ENCODE measurements around the gene C9.

The C9 gene

GRCh38 chr5:39262981-39263380 is 101.3 kb downstream of the C9 start:
- H3K36me3 ChIP-seq (ENCODE audit: insufficient read depth), result no peaks in the 10 kb centered on the region
- peaks cover 41% of the 10 kb centered on the region for H3K4me1 ChIP-seq (ENCODE audit: low read depth, poor library complexity, severe bottlenecking)
- H3K4me2 ChIP-seq, result no peak overlapping the region
- H3K27ac ChIP-seq, result no peak overlapping the region
- no peaks in the 10 kb centered on the region for H3K79me2 ChIP-seq (ENCODE audit: insufficient read depth, low read depth)
- H3K9ac ChIP-seq, result no peak overlapping the region
- H3K4me3 ChIP-seq (IDR thresholded peaks at IDR 0.05; ENCODE audit: insufficient read depth, low read depth, low read length), result no peak overlapping the region
- H3K27me3 ChIP-seq (ENCODE audit: insufficient read depth, low read depth), result 0 out of 2 replicates have a peak, but pooled peaks cover 6% of the 10 kb centered on the region
- TF ChIP-seq CTCF (conservative IDR thresholded peaks at IDR 0.05; ENCODE audit: low read depth, low read length), result no peak
- no peaks in the 10 kb centered on the region for H4K20me1 ChIP-seq (ENCODE audit: insufficient read depth)
- H2AFZ ChIP-seq (ENCODE audit: low read depth), result no peak overlapping the region

DNA sequence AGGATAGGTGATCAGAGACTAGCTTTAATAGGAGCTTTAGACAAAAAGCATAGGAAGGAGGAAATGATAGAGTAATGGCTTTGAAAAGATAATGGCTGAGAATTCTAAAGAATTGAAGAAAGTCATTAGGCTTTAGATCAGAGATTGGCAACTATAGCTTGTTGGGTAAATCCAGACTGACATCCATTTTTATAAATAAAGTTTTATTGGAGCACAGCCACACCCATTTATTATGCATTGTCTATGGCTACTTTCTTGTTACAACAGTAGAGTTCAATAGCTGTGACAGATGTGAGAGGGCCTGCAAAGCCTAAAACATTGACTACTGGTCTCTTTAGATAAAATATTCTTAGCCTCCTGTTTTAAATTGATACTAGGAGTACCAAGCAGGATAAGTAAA is 104.2 kb downstream of the C9 start:
- Histone ChIP-seq H3K4me1 (ENCODE audit: low read depth, poor library complexity, severe bottlenecking) (peaks cover 58% of the 10 kb centered on the region), H3K27ac (no peak overlapping the region), H4K20me1 (ENCODE audit: insufficient read depth) (no peaks in the 10 kb centered on the region), H3K4me2 (no peak overlapping the region), H2AFZ (ENCODE audit: low read depth) (no peak overlapping the region), H3K36me3 (ENCODE audit: insufficient read depth) (no peaks in the 10 kb centered on the region), H3K4me3 (IDR thresholded peaks at IDR 0.05; ENCODE audit: insufficient read depth, low read depth, low read length) (no peak overlapping the region), H3K79me2 (ENCODE audit: insufficient read depth, low read depth) (no peaks in the 10 kb centered on the region), H3K9ac (no peak overlapping the region), H3K27me3 (ENCODE audit: insufficient read depth, low read depth) (0 out of 2 replicates have a peak, but pooled peaks cover 6% of the 10 kb centered on the region)
- no peak for TF ChIP-seq CTCF (conservative IDR thresholded peaks at IDR 0.05; ENCODE audit: low read depth, low read length)

- TF ChIP-seq CTCF (conservative IDR thresholded peaks at IDR 0.05; ENCODE audit: low read depth, low read length), result no peak
- H3K27ac ChIP-seq, result no peak overlapping the region
- H3K4me2 ChIP-seq, result peak overlapping the region; percentile 67; the same call in 1 of the 2 replicates
Measured at GRCh38 chr5:39257554-39257953, 106.7 kb downstream of the C9 start.

DNA sequence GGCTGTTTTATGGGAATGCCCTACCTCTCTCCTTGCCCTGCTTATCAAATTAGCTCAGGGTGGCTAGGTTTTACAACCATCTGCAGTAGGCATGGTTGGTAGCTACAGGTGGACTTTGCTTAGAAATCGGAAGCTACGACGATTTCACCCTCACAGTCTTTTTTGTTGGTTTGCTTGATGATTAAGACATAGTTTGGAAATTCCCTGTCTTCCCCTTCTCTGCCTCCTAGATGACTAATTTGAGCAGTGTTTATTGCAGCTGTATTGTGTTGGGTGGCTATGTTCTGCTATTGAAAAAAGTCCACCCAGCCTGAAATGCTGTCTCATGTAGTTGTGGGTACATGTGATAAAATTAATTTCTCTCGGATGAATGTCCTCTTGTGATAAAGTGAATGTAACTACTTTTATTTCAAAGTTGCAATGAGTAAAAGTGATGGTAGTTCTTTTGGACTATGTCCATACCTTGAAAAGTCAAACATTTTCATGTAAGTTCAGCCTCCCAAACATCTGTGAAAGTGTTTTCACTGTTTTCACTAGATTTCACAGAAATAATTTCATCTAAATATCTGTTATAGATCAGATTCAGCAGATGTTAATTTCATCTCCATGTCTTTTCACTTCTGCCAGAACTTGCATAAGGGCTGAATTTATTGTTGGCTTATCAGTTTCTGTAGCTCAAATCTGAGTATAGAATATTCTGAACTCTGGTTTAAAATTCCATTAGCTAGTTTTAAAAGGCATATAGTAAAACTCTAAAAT is 107.6 kb downstream of the C9 start:
- no peaks in the 10 kb centered on the region for H3K36me3 ChIP-seq (ENCODE audit: insufficient read depth)
- no peak for TF ChIP-seq CTCF (conservative IDR thresholded peaks at IDR 0.05; ENCODE audit: low read depth, low read length)
- peak overlapping the region; percentile 46; the same call in 1 of the 2 replicates for H3K27ac ChIP-seq
- H3K4me3 ChIP-seq (IDR thresholded peaks at IDR 0.05; ENCODE audit: insufficient read depth, low read depth, low read length), result no peak overlapping the region
- no peaks in the 10 kb centered on the region for H3K79me2 ChIP-seq (ENCODE audit: insufficient read depth, low read depth)
- H3K4me1 ChIP-seq (ENCODE audit: low read depth, poor library complexity, severe bottlenecking), result peaks cover 44% of the 10 kb centered on the region
- H3K4me2 ChIP-seq, result peak overlapping the region; percentile 67
- no peak overlapping the region for H3K9ac ChIP-seq
- no peak overlapping the region for H2AFZ ChIP-seq (ENCODE audit: low read depth)
- H3K27me3 ChIP-seq (ENCODE audit: insufficient read depth, low read depth), result no peaks in the 10 kb centered on the region
- H4K20me1 ChIP-seq (ENCODE audit: insufficient read depth), result no peaks in the 10 kb centered on the region

More at GRCh38 chr5:39257554-39257953, 106.7 kb downstream of the C9 start:
- Histone ChIP-seq H3K9ac (no peak overlapping the region), H3K79me2 (ENCODE audit: insufficient read depth, low read depth) (no peaks in the 10 kb centered on the region), H3K27me3 (ENCODE audit: insufficient read depth, low read depth) (0 out of 2 replicates have a peak, but pooled peaks cover 3% of the 10 kb centered on the region), H2AFZ (ENCODE audit: low read depth) (no peak overlapping the region), H3K4me3 (IDR thresholded peaks at IDR 0.05; ENCODE audit: insufficient read depth, low read depth, low read length) (no peak overlapping the region), H3K4me1 (ENCODE audit: low read depth, poor library complexity, severe bottlenecking) (peaks cover 45% of the 10 kb centered on the region), H4K20me1 (ENCODE audit: insufficient read depth) (no peaks in the 10 kb centered on the region), H3K36me3 (ENCODE audit: insufficient read depth) (no peaks in the 10 kb centered on the region)
